ENCODE results near the gene GPR156.

Gene GPR156

GRCh38 chr3:120129718-120130513 lies 155.1 kb downstream of the GPR156 start:
- DNase-seq (ENCODE audit: low read depth in 1 of 2, low spot score in 1 of 2): no peak

GRCh38 chr3:120129051-120129450 lies 156.0 kb downstream of the GPR156 start:
- DNase-seq (ENCODE audit: low read depth in 1 of 2, low spot score in 1 of 2): no peak

- no peak for DNase-seq (ENCODE audit: low read depth in 1 of 2, low spot score in 1 of 2)
Observed at GRCh38 chr3:120125992-120126391, 159.0 kb downstream of the GPR156 start.

DNA sequence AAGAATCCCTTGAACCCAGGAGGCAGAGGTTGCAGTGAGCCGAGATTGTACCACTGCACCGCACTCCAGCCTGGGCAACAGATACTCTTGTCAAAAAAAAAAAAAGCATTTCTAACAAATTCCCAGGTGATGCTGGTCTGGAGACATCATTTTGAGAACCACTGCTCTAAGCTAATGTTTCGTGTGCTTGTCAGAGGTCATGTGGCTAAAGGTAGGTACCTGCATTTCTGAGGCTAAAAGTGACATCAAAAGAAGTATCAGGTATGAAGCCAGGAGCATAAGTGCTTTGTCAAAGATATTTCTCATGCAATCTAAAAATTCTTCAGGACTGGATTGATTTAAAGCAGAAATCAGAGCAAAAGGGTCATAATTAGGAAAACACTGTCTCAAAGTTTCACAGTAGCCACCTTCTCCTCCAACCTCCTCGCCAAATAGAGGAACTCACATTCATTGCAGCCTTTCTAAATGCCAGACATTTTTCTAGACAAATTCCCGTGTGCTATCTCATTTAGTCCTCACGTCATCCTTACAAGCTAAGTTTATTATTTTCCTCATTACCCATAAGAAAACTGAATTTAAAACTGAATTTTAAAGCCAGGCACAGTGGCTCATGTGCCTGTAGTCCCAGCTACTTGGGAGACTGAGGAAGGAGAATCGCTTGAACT lies 165.0 kb downstream of the GPR156 start:
- DNase-seq (ENCODE audit: low read depth in 1 of 2, low spot score in 1 of 2): no peak

All from activated T-helper 1 cell treated with anti-CD3 and anti-CD28 coated beads, Interleukin-2, amount 50 U/mL, for 16 hours (primary cell).